Keratinocyte (primary cell): ENCODE data around the gene TOMM40. TPM values are rescaled to one million over a fixed set of nuclear protein-coding genes. Genes with fewer than 3 reads are reported as not detected.

Experiments used
- DNase-seq: peaks from one replicate; pipeline ENCODE4 v3.0.0-alpha.2; 2011; ENCODE audit warnings: low read depth, missing footprints, low spot score
- FAIRE-seq: peaks from 2 replicates; lab custom pipeline; 2011; peaks lifted over from hg19 to GRCh38; lab: Jason Lieb, UNC
- H2AFZ ChIP-seq: 2 replicates; pipeline ENCODE4 v1.6.0; 2012; ENCODE audit warnings: low read length, control low read depth, inconsistent platforms; ENCODE audit not compliant: control insufficient read depth
- H3K27ac ChIP-seq: 2 replicates; pipeline ENCODE4 v1.5.1; 2011; ENCODE audit warnings: low read length; ENCODE audit not compliant: control insufficient read depth, insufficient read depth
- H3K27me3 ChIP-seq: 3 replicates; pipeline ENCODE4 v1.6.0; 2011; ENCODE audit warnings: low read length; ENCODE audit not compliant: control insufficient read depth, insufficient read depth; ENCODE audit errors: extremely low read depth
- H3K36me3 ChIP-seq, 2 experiments: 2 replicates in 1 of 2; 3 replicates in 1 of 2; pipeline ENCODE4 v1.5.1; 2011; ENCODE audit warnings: low read length in 2 of 2, mild to moderate bottlenecking in 1 of 2; ENCODE audit not compliant: control insufficient read depth in 2 of 2, insufficient read depth in 2 of 2; ENCODE audit errors: extremely low read depth in 1 of 2
- H3K4me1 ChIP-seq: 3 replicates; pipeline ENCODE4 v1.5.1; 2011; ENCODE audit warnings: low read length; ENCODE audit not compliant: control insufficient read depth, insufficient read depth; ENCODE audit errors: extremely low read depth
- H3K4me2 ChIP-seq: 3 replicates; pipeline ENCODE4 v1.6.0; 2011; ENCODE audit warnings: low read depth, low read length; ENCODE audit not compliant: control insufficient read depth, insufficient read depth; ENCODE audit errors: extremely low read depth
- H3K4me3 ChIP-seq, 3 experiments: fragments of 200-600 bp in 1 of 3; sonication (generic) in 1 of 3; 2 replicates in 2 of 3; 3 replicates in 1 of 3; pipeline ENCODE4 v1.5.1; 2011 to 2016; ENCODE audit warnings: low read length in 3 of 3, mild to moderate bottlenecking in 3 of 3, control low read depth in 2 of 3, inconsistent platforms in 1 of 3, low read depth in 1 of 3, mixed read lengths in 1 of 3, mixed run types in 1 of 3, moderate library complexity in 1 of 3; ENCODE audit not compliant: control insufficient read depth in 2 of 3, insufficient read depth in 2 of 3; ENCODE audit errors: extremely low read depth in 1 of 3
- H3K79me2 ChIP-seq: 2 replicates; pipeline ENCODE4 v1.6.0; 2012; ENCODE audit warnings: low read length; ENCODE audit not compliant: control insufficient read depth, insufficient read depth
- H3K9ac ChIP-seq: 3 replicates; pipeline ENCODE4 v1.6.0; 2011; ENCODE audit warnings: low read length; ENCODE audit not compliant: control insufficient read depth, insufficient read depth; ENCODE audit errors: extremely low read depth
- H3K9me1 ChIP-seq: 3 replicates; pipeline ENCODE4 v1.6.0; 2011; ENCODE audit warnings: low read length; ENCODE audit not compliant: control insufficient read depth, insufficient read depth; ENCODE audit errors: extremely low read depth
- H3K9me3 ChIP-seq: 2 replicates; pipeline ENCODE4 v1.5.1; 2012; ENCODE audit warnings: low read depth, low read length; ENCODE audit not compliant: control insufficient read depth
- H4K20me1 ChIP-seq: 3 replicates; pipeline ENCODE4 v1.6.0; 2011; ENCODE audit warnings: low read length; ENCODE audit not compliant: control insufficient read depth, insufficient read depth; ENCODE audit errors: extremely low read depth
- CTCF ChIP-seq, 3 experiments: IDR thresholded peaks in 1 of 3; conservative IDR thresholded peaks in 1 of 3; optimal IDR thresholded peaks in 1 of 3; 2 replicates in 2 of 3; 3 replicates in 1 of 3; pipeline versions ENCODE3 to v1.5.1; 2011; ENCODE audit warnings: low read length in 3 of 3, mild to moderate bottlenecking in 3 of 3, moderate library complexity in 2 of 3, control low read depth in 1 of 3, inconsistent platforms in 1 of 3; ENCODE audit not compliant: insufficient read depth in 2 of 3; ENCODE audit errors: extremely low read depth in 1 of 3
- EZH2 ChIP-seq: IDR thresholded peaks from one replicate; pipeline ENCODE4 v1.6.1; 2012; ENCODE audit warnings: inconsistent platforms, mild to moderate bottlenecking, low read length, moderate library complexity
- dilution Hi-C: fragments of 300-500 bp; cut with MboI; formaldehyde crosslinking; loops from one replicate; pipeline ENCODE4 v1.7.0; 2020; ENCODE audit warnings: low sequenced_read_pairs; ENCODE audit not compliant: extremely low pct_ligation_motif_present
- polyA plus RNA-seq, 5 experiments: library from polyadenylated mRNA; depleted of rRNA in 3 of 5; stranded (reverse) in 3 of 5; stranded (forward) in 1 of 5; unstranded in 1 of 5; fragments of >200 nt; gene quantifications; 1 replicate in 1 of 5; 2 replicates in 3 of 5; 3 replicates in 1 of 5; pipeline versions ENCODE4 v1.2.1 to v1.2.3, GENCODE V29; 2011 to 2012; ENCODE audit warnings: missing spikeins in 2 of 5, low read depth in 1 of 5, low replicate concordance in 1 of 5

Gene TOMM40
- polyA plus RNA-seq, 1 donor (not counting 4 experiments of a cell fraction or from before 2014, with no cell fraction given) = 46.9 TPM

GRCh38 chr19:44894052-44894400 lies 3.0 kb downstream of the TOMM40 start:
- Histone ChIP-seq H3K36me3 (peaks cover 33 to 58% of the 10 kb centered on the region in 2 experiments), H3K9ac (no peak overlapping the region), H3K4me1 (peaks cover 17% of the 10 kb centered on the region), H2AFZ (no peak overlapping the region), H4K20me1 (peaks cover 10% of the 10 kb centered on the region), H3K9me1 (no peaks in the 10 kb centered on the region), H3K27ac (no peak overlapping the region), H3K79me2 (peaks cover 56% of the 10 kb centered on the region), H3K9me3 (no peaks in the 10 kb centered on the region), H3K27me3 (no peaks in the 10 kb centered on the region), H3K4me3 (no peak overlapping the region), H3K4me2 (no peak overlapping the region)
- dilution Hi-C loops = no loop called here
- FAIRE-seq (no peak), DNase-seq (no peak)
- TF ChIP-seq CTCF (optimal IDR thresholded peaks at IDR 0.05 in 1 of 3, IDR thresholded peaks at IDR 0.05 in 1 of 3, conservative IDR thresholded peaks at IDR 0.05 in 1 of 3; ENCODE audit: extremely low read depth in 1 of 3, insufficient read depth in 2 of 3, low read length in 3 of 3) (no peak), EZH2 (no peak)

GRCh38 chr19:44894946-44895345 lies 3.9 kb downstream of the TOMM40 start:
- FAIRE-seq (no peak), DNase-seq (no peak)
- no peak overlapping the region for H3K9ac ChIP-seq
- H4K20me1 ChIP-seq = peaks cover 11% of the 10 kb centered on the region
- H3K4me1 ChIP-seq = peaks cover 13% of the 10 kb centered on the region
- TF ChIP-seq CTCF (optimal IDR thresholded peaks at IDR 0.05 in 1 of 3, IDR thresholded peaks at IDR 0.05 in 1 of 3, conservative IDR thresholded peaks at IDR 0.05 in 1 of 3; ENCODE audit: extremely low read depth in 1 of 3, insufficient read depth in 2 of 3, low read length in 3 of 3) = no peak
- no peak for TF ChIP-seq EZH2
- peaks cover 35 to 59% of the 10 kb centered on the region in 2 experiments for H3K36me3 ChIP-seq
- no peaks in the 10 kb centered on the region for H3K27me3 ChIP-seq
- H3K79me2 ChIP-seq = peaks cover 56% of the 10 kb centered on the region
- H3K9me1 ChIP-seq = no peaks in the 10 kb centered on the region
- dilution Hi-C loops = no loop called here
- no peak overlapping the region for H3K27ac ChIP-seq
- H3K4me3 ChIP-seq = no peak overlapping the region
- no peak overlapping the region for H3K4me2 ChIP-seq
- no peak overlapping the region for H2AFZ ChIP-seq
- no peaks in the 10 kb centered on the region for H3K9me3 ChIP-seq
